Small intestine (tissue), 7 donors: Measurements from ENCODE around the gene PCDHGA3. TPM values are rescaled to one million over a fixed set of nuclear protein-coding genes. Genes with fewer than 3 reads are reported as not detected.
"Not testable (repeated sequence)": the region's sequence is repeated elsewhere in the genome, so short reads cannot be mapped to it uniquely, and the experiment has no call there.

Experiments
- DNase-seq, 2 donors: peaks; one replicate each; pipeline versions ENCODE4 v3.0.0 to v3.0.0-alpha.2; 2013
- FAIRE-seq: peaks from 2 replicates; lab custom pipeline; 2012; peaks lifted over from hg19 to GRCh38; lab: Jason Lieb, UNC
- H3K27ac ChIP-seq, 3 donors: one replicate each; pipeline ENCODE4 v1.5.1; 2013; ENCODE audit warnings: low read length in 2 of 3, mild to moderate bottlenecking in 2 of 3, control low read depth in 1 of 3, inconsistent platforms in 1 of 3, low read depth in 1 of 3, moderate library complexity in 1 of 3
- H3K27me3 ChIP-seq, 3 donors: one replicate each; pipeline ENCODE4 v1.6.1; 2013; ENCODE audit warnings: low read length in 3 of 3, inconsistent platforms in 1 of 3; ENCODE audit not compliant: control insufficient read depth in 3 of 3, insufficient read depth in 3 of 3
- H3K36me3 ChIP-seq, 3 donors: one replicate each; pipeline ENCODE4 v1.6.1; 2013; ENCODE audit warnings: low read length in 3 of 3, inconsistent platforms in 1 of 3, low read depth in 1 of 3, mild to moderate bottlenecking in 1 of 3, moderate library complexity in 1 of 3; ENCODE audit not compliant: control insufficient read depth in 3 of 3, insufficient read depth in 2 of 3
- H3K4me1 ChIP-seq, 3 donors: one replicate each; pipeline ENCODE4 v1.6.1; 2013; ENCODE audit warnings: low read length in 2 of 3, inconsistent platforms in 1 of 3, low read depth in 1 of 3, mild to moderate bottlenecking in 1 of 3, moderate library complexity in 1 of 3; ENCODE audit not compliant: control insufficient read depth in 3 of 3, insufficient read depth in 2 of 3
- H3K4me3 ChIP-seq, 3 donors: one replicate each; pipeline ENCODE4 v1.5.1; 2013; ENCODE audit warnings: low read length in 3 of 3, control low read depth in 1 of 3, inconsistent platforms in 1 of 3, low read depth in 1 of 3, mild to moderate bottlenecking in 1 of 3, moderate library complexity in 1 of 3
- H3K9me3 ChIP-seq, 2 donors: one replicate each; pipeline ENCODE4 v1.6.1; 2013; ENCODE audit warnings: low read depth in 1 of 2, low read length in 1 of 2; ENCODE audit not compliant: control insufficient read depth in 2 of 2, insufficient read depth in 1 of 2
- WGBS, 3 donors: extraction: QIAGEN DNeasy Blood & Tissue Kit; methylation state at CpG; one replicate each; pipeline ENCODE4 v1.1.7; 2013; 5-methylcytosine and 5-hydroxymethylcytosine counted together
- polyA plus RNA-seq, 4 donors: library from polyadenylated mRNA; stranded (reverse) in 3 of 4; unstranded in 1 of 4; fragments of 200-250 nt in 3 of 4; fragments of 120-200 nt in 1 of 4; gene quantifications; one replicate each; pipeline versions ENCODE4 v1.2.1 to v1.2.3, GENCODE V29; 2013
- donor health status: healthy with polysubstance abuse.
- donor health status: control.
- donor health status: control.
- donor health status: Bipolar disorder and iron deficiency.
- donor health status: healthy.

The PCDHGA3 gene
- polyA plus RNA-seq, 4 donors = 0.24 to 0.49 TPM; not detected in 2

DNA sequence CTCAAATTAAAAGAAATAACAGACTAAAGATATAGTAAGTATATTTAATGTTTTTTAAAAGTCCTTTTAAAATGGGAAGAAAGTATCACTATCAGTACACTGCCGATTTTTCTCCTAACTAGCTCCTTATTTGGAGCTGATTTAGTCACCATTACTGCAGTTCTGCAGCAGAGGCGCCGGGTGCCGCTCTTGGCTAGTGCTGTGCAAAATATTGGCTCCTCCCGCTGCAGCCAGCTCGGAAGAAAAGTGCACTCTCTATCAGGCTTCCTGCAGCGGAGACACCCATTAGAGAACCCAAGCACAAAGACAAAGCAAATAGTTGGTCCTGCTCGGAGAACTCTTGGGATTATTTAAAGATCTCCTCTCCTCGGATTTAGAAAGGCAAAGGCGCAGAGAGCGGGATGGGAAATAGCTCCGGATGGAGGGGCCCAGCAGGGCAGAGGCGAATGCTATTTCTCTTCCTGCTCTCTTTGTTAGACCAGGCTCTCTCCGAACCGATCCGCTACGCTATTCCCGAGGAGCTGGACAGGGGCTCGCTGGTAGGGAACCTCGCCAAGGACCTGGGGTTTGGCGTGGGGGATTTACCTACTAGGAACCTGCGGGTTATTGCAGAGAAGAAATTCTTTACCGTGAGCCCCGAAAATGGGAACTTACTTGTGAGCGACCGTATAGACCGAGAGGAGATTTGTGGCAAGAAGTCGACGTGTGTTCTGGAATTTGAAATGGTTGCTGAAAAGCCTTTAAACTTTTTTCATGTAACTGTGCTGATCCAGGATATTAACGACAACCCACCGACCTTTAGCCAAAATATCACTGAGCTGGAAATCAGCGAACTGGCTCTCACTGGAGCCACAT lies 26.6 kb downstream of the PCDHGA3 start, which contains the start of gene PCDHGB3:
TSS of gene PCDHGB3 (plus strand) at position 249 of the 855 bp plus-strand sequence. CDS start at position 402, 153 bp downstream.
- no peak for FAIRE-seq
- 19 to 28% (median 28%) methylated on average over 32 of the region's 32 CpGs for WGBS, 3 donors
- Histone ChIP-seq H3K27ac (no peak within 1 kb of the TSS), H3K27me3 (peaks cover 0 to 34% (median 30%) of the 10 kb centered on the region in 3 donors), H3K4me1 (no peaks in the 10 kb centered on the region), H3K36me3 (no peaks in the 10 kb centered on the region), H3K4me3 (no peak within 1 kb of the TSS), H3K9me3 (peaks cover 2 to 63% of the 10 kb centered on the region in 2 donors)
- DNase-seq = peak in 1 of 2 donors; percentile 18

DNA sequence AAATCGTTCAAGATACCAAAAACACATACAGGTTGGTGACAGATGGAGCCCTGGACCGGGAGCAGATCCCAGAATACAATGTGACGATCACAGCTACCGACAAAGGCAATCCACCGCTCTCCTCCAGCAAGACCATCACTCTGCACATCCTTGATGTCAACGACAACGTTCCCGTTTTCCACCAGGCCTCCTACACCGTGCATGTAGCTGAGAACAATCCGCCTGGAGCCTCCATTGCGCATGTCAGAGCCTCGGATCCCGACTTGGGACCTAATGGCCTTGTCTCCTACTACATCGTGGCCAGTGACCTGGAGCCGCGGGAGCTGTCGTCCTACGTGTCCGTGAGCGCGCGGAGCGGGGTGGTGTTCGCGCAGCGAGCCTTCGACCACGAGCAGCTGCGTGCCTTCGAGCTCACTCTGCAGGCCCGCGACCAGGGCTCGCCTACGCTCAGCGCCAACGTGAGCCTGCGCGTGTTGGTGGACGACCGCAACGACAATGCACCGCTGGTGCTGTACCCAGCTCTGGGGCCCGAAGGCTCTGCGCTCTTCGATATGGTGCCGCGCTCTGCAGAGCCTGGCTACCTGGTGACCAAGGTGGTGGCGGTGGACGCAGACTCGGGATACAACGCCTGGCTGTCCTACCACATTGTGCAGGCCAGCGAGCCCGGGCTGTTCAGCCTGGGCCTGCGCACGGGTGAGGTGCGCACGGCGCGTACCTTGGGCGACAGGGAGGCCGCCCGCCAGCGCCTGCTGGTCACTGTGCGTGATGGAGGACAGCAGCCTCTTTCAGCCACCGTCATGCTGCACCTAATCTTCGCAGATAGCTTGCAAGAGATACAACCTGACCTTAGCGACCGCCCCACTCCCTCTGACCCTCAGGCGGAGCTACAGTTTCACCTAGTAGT lies 28.2 kb downstream of the PCDHGA3 start:
- Histone ChIP-seq H3K27me3 (peaks cover 0 to 23% (median 21%) of the 10 kb centered on the region in 3 donors), H3K36me3 (no peaks in the 10 kb centered on the region), H3K27ac (no peak overlapping the region), H3K4me1 (no peaks in the 10 kb centered on the region), H3K4me3 (no peak overlapping the region), H3K9me3 (peaks cover 0 to 60% of the 10 kb centered on the region in 2 donors)
- WGBS, 3 donors = 40 to 61% (median 58%) methylated on average over 69 of the region's 69 CpGs
- DNase-seq (no peak), FAIRE-seq (no peak)

DNA sequence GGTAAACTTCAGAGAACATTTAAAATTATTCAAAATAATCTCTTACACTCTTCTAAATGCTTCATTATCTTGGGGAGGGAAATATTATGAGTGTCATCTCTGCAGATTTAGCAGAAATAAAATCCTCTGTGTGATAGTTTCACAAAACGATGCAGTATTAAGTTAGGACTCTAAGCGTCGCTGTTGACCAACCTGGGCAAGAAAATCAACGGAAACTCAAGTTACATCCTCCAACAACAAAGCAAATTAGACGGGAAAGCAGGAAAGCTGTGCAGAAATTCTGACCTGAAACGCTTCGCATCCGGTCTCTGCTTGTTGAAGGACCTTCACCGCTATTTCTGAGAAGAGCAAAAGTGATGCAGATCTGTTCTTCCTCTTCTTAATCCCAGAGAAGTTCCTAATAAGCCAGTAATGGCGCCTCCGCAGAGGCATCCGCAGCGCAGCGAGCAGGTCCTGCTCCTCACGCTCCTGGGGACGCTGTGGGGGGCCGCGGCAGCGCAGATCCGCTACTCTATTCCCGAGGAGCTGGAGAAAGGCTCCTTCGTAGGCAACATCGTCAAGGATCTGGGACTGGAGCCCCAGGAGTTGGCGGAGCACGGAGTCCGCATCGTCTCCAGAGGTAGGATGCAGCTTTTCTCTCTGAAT lies 30.2 kb downstream of the PCDHGA3 start, which contains the start of gene PCDHGA6:
TSS of gene PCDHGA6 (plus strand) at position 219 of the 645 bp plus-strand sequence. CDS start at position 412, 193 bp downstream.
- Histone ChIP-seq H3K36me3 (no peaks in the 10 kb centered on the region), H3K27me3 (peaks cover 0 to 23% (median 21%) of the 10 kb centered on the region in 3 donors), H3K4me3 (peak within 1 kb of the TSS in 1 of 3 donors; percentile 15), H3K9me3 (peaks cover 0 to 64% of the 10 kb centered on the region in 2 donors), H3K4me1 (no peaks in the 10 kb centered on the region), H3K27ac (no peak within 1 kb of the TSS)
- no peak for DNase-seq
- 20 to 39% (median 37%) methylated on average over 27 of the region's 27 CpGs for WGBS, 3 donors
- no peak for FAIRE-seq

DNA sequence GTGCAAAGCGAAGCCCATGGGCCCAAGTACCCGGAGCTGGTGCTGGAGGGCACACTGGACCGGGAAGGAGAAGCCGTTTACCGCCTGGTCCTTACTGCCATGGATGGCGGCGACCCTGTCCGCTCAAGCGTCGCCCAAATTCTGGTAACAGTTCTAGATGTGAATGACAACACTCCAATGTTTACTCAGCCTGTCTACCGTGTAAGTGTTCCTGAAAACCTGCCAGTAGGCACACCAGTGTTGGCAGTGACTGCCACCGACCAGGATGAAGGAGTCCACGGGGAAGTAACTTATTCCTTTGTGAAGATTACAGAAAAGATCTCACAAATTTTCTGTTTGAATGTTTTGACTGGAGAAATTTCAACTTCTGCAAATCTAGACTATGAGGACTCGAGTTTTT lies 31.0 kb downstream of the PCDHGA3 start:
- no peaks in the 10 kb centered on the region for H3K36me3 ChIP-seq
- DNase-seq (no peak), FAIRE-seq (no peak)
- no peaks in the 10 kb centered on the region for H3K4me1 ChIP-seq
- peaks cover 0 to 61% of the 10 kb centered on the region in 2 donors for H3K9me3 ChIP-seq
- WGBS, 3 donors = 65 to 68% (median 67%) methylated on average over 14 of the region's 14 CpGs
- H3K27ac ChIP-seq = no peak overlapping the region
- no peak overlapping the region for H3K4me3 ChIP-seq
- peaks cover 0 to 23% (median 21%) of the 10 kb centered on the region in 3 donors for H3K27me3 ChIP-seq

DNA sequence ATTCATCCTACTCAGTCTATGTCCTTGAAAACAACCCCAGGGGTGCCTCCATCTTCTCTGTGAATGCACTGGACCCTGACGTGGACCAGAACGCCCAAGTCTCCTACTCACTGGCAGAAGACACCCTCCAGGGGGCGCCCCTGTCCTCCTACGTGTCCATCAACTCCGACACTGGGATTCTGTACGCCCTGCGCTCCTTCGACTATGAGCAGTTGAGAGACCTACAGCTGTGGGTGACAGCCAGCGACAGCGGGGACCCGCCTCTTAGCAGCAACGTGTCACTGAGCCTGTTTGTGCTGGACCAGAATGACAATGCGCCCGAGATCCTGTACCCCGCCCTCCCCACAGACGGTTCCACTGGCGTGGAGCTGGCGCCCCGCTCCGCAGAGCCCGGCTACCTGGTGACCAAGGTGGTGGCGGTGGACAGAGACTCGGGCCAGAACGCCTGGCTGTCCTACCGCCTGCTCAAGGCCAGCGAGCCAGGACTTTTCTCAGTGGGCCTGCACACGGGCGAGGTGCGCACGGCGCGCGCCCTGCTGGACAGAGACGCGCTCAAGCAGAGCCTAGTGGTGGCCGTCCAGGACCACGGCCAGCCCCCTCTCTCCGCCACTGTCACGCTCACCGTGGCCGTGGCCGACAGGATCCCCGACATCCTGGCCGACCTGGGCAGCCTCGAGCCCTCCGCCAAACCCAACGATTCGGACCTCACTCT lies 32.0 kb downstream of the PCDHGA3 start:
- FAIRE-seq, H3K36me3 ChIP-seq, H3K4me3 ChIP-seq, H3K4me1 ChIP-seq, DNase-seq, H3K27ac ChIP-seq: not testable (repeated sequence)
- 53 to 63% (median 60%) methylated on average over 29 to 43 of the region's 48 CpGs for WGBS, 3 donors
- peaks cover 0 to 22% (median 20%) of the 10 kb centered on the region in 3 donors for H3K27me3 ChIP-seq
- H3K9me3 ChIP-seq = peaks cover 0 to 54% of the 10 kb centered on the region in 2 donors

DNA sequence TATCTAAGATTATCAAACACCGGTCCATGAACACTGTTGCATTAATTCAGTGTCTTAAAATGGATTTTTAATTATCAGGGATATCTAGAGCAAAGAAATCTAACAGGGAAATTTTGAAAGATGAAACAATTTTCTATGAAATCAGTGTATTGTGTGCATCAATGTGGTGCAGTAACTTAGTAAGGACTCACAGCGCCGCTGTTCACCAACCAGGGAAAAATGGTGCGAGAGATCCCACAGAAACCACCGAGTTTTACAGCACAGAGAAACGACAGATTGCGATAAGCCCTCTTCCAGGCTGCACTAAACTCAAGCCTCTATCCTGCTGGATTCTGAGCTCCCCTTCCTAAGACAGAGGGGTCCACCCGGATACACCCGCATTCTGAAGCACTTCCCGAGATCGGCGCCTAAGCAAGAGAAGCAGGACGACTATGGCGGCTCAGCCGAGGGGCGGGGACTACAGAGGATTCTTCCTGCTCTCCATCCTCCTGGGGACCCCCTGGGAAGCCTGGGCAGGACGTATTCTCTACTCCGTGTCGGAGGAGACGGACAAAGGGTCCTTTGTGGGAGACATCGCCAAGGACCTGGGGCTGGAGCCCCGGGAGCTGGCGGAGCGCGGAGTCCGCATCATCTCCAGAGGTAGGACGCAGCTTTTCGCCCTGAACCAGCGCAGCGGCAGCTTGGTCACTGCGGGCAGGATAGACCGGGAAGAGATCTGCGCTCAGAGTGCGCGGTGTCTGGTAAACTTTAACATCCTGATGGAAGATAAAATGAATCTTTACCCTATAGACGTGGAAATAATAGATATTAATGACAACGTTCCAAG lies 39.1 kb downstream of the PCDHGA3 start, which contains the start of gene PCDHGA7:
TSS of gene PCDHGA7 (plus strand) at position 274 of the 826 bp plus-strand sequence. CDS start at position 432, 158 bp downstream.
- no peaks in the 10 kb centered on the region for H3K4me1 ChIP-seq
- H3K36me3 ChIP-seq = no peaks in the 10 kb centered on the region
- no peak within 1 kb of the TSS for H3K27ac ChIP-seq
- no peak within 1 kb of the TSS for H3K4me3 ChIP-seq
- DNase-seq (peak in 1 of 2 donors; percentile 14), FAIRE-seq (no peak)
- 19 to 37% (median 26%) methylated on average over 37 of the region's 37 CpGs for WGBS, 3 donors
- H3K27me3 ChIP-seq = peaks cover 0 to 26% (median 10%) of the 10 kb centered on the region in 3 donors
- peaks cover 0 to 43% of the 10 kb centered on the region in 2 donors for H3K9me3 ChIP-seq

DNA sequence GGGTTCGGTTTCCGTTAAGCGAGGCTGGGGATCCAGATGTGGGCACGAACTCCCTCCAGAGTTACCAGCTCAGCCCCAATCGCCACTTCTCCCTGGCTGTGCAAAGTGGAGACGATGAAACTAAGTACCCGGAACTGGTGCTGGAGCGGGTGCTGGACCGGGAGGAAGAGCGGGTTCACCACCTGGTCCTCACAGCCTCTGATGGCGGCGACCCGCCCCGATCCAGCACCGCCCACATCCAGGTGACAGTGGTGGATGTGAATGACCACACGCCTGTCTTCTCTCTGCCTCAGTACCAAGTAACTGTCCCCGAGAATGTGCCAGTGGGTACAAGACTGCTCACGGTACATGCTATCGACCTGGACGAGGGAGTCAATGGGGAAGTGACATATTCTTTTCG lies 39.7 kb downstream of the PCDHGA3 start:
- Histone ChIP-seq H3K27me3 (peaks cover 0 to 28% (median 12%) of the 10 kb centered on the region in 3 donors), H3K9me3 (peaks cover 0 to 42% of the 10 kb centered on the region in 2 donors)
- DNase-seq = no peak

More for the DNA sequence above, 39.7 kb downstream of the PCDHGA3 start:
- WGBS, 3 donors = 43 to 46% (median 44%) methylated on average over 21 of the region's 21 CpGs
- Histone ChIP-seq H3K4me1 (no peaks in the 10 kb centered on the region), H3K27ac (no peak overlapping the region), H3K4me3 (no peak overlapping the region), H3K36me3 (no peaks in the 10 kb centered on the region)
- no peak for FAIRE-seq
